HL-60 (cell line): ENCODE results near the gene TSPO.
"Not testable (repeated sequence)": the region's sequence is repeated elsewhere in the genome, so short reads cannot be mapped to it uniquely, and the experiment has no call there.

Experiments used
- REST ChIP-seq: IDR thresholded peaks from 2 replicates; pipeline ENCODE4 v1.6.1; 2012; ENCODE audit warnings: low read depth; ENCODE audit not compliant: insufficient replicate concordance
- TF ChIP-seq, protein P1 (sequence below): IDR thresholded peaks from one replicate; pipeline ENCODE4 v1.5.1; 2011; ENCODE audit warnings: low read length, control low read depth, inconsistent platforms; ENCODE audit not compliant: insufficient read depth

DNA sequence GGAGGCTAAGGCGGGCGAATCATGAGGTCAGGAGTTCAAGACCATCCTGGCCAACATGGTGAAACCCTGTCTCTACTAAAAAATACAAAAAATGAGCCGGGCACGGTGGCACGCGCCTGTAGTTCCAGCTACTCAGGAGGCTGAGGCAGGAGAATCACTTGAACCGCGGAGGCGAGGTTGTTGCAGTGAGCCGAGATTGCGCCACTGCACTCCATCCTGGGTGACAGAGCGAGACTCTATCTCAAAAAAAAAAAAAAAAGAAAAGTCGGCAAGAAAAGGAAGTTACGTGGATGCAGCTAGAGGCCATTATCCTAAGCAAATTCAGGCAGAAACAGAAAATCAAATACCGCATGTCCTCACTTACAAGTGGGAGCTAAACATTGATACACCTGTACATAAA is 5.0 kb upstream of the TSPO start:
- TF ChIP-seq, protein P1, sequence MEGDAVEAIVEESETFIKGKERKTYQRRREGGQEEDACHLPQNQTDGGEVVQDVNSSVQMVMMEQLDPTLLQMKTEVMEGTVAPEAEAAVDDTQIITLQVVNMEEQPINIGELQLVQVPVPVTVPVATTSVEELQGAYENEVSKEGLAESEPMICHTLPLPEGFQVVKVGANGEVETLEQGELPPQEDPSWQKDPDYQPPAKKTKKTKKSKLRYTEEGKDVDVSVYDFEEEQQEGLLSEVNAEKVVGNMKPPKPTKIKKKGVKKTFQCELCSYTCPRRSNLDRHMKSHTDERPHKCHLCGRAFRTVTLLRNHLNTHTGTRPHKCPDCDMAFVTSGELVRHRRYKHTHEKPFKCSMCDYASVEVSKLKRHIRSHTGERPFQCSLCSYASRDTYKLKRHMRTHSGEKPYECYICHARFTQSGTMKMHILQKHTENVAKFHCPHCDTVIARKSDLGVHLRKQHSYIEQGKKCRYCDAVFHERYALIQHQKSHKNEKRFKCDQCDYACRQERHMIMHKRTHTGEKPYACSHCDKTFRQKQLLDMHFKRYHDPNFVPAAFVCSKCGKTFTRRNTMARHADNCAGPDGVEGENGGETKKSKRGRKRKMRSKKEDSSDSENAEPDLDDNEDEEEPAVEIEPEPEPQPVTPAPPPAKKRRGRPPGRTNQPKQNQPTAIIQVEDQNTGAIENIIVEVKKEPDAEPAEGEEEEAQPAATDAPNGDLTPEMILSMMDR, result not testable (repeated sequence)
- not testable (repeated sequence) for TF ChIP-seq REST
